ENCODE data around the gene AAK1. TPM values are rescaled to one million over a fixed set of nuclear protein-coding genes. Genes with fewer than 3 reads are reported as not detected.

AAK1 gene
- total and polyA plus RNA-seq, 2 of the 13 experiments (the other 11 are each of a cell fraction or from before 2014, with no cell fraction given), result 9.8 to 10.3 TPM

DNA sequence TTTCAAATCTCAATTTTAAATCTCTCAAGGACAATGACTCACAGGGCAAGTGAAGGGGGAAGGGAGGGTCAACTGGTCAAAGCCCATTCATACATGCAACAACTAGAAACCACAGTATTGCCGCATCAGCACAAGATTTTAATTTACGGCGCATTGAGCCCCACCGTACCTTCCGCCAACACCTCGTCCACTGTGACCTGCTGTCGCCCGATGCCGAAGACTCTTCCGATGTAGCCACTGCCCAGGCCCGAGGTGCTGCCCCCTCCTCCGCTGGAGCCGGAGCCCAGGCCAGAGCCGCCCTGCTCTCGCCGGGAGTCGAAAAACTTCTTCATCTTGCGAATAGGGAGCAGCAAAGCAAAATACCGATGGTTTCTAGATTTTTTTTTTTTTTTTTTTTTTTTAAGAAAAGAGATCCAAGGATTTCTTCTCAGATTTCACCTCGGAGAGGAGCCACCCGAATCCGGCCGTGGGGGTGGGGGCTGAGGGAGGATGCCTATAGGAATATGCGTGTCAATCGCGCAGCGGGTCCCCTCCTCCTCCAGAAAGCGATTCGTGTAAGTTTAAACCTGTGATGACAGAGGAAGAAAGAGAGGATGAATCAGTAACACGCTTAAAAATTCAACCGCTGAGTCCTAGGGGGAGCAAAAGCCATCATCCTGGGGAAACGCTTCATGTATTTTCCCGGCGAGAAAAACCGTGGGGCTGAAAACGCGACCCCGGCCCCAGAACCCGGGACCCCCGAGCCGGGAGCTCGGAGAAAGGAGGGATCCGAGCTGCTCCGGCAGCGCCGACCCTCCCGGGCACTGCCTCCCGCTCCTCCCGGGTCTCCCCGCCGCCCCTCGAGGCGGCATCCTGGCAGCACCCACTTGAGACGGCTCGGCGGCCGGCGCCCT, 584 bp downstream of the AAK1 start (continued):
- peak; percentile 36; the same call in 1 of the 2 replicates for TF ChIP-seq HNF4G (IDR thresholded peaks at IDR 0.05; ENCODE audit: borderline replicate concordance, low read depth, low read length)
- no peak for TF ChIP-seq HNF4G (CRISPR knock-in tag; IDR thresholded peaks at IDR 0.05; ENCODE audit: borderline replicate concordance, low read depth)
- TF ChIP-seq, protein P1, sequence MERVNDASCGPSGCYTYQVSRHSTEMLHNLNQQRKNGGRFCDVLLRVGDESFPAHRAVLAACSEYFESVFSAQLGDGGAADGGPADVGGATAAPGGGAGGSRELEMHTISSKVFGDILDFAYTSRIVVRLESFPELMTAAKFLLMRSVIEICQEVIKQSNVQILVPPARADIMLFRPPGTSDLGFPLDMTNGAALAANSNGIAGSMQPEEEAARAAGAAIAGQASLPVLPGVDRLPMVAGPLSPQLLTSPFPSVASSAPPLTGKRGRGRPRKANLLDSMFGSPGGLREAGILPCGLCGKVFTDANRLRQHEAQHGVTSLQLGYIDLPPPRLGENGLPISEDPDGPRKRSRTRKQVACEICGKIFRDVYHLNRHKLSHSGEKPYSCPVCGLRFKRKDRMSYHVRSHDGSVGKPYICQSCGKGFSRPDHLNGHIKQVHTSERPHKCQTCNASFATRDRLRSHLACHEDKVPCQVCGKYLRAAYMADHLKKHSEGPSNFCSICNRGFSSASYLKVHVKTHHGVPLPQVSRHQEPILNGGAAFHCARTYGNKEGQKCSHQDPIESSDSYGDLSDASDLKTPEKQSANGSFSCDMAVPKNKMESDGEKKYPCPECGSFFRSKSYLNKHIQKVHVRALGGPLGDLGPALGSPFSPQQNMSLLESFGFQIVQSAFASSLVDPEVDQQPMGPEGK (CRISPR knock-in tag; IDR thresholded peaks at IDR 0.05), result peak; percentile 55
- no peak for TF ChIP-seq ZNF713 (CRISPR knock-in tag; IDR thresholded peaks at IDR 0.05)
- TF ChIP-seq ZFP36 (IDR thresholded peaks at IDR 0.05; ENCODE audit: borderline replicate concordance, low read depth, low read length, partially characterized antibody), result no peak
- peak; percentile 45 for TF ChIP-seq HNF4A (CRISPR knock-in tag; IDR thresholded peaks at IDR 0.05)
- TF ChIP-seq ELK4 (CRISPR knock-in tag; IDR thresholded peaks at IDR 0.05; ENCODE audit: borderline replicate concordance), result no peak
- no peak for TF ChIP-seq SMYD3 (CRISPR knock-in tag; IDR thresholded peaks at IDR 0.05)
- TF ChIP-seq CREB3 (CRISPR knock-in tag; IDR thresholded peaks at IDR 0.05), result no peak
- no peak; the same call in 1 of the 2 replicates for TF ChIP-seq ZBTB49 (CRISPR knock-in tag; IDR thresholded peaks at IDR 0.05; ENCODE audit: borderline replicate concordance)
- peak; percentile 17; the same call in 1 of the 2 replicates for TF ChIP-seq PITX1 (CRISPR knock-in tag; IDR thresholded peaks at IDR 0.05)
- TF ChIP-seq KAT7 (CRISPR knock-in tag; IDR thresholded peaks at IDR 0.05; ENCODE audit: borderline replicate concordance), result no peak; the same call in none of the 2 replicates
- no peak for TF ChIP-seq ZNF768 (CRISPR knock-in tag; IDR thresholded peaks at IDR 0.05)
- 0 out of 2 replicates have a peak, but pooled peaks have one; percentile 12 for TF ChIP-seq GABPB1 (CRISPR knock-in tag; IDR thresholded peaks at IDR 0.05)
- no peak for TF ChIP-seq CSRNP2 (CRISPR knock-in tag; conservative IDR thresholded peaks at IDR 0.05; ENCODE audit: low read depth)
- no peak for TF ChIP-seq SOX13 (IDR thresholded peaks at IDR 0.05)
- peak in 1 of 2 experiments; percentile 44; a peak in 1 of 4 replicates for TF ChIP-seq SOX13 (CRISPR knock-in tag; conservative IDR thresholded peaks at IDR 0.05 in 1 of 2, IDR thresholded peaks at IDR 0.05 in 1 of 2)
- no peak; the same call in 1 of the 2 replicates for TF ChIP-seq ATF2 (CRISPR knock-in tag; IDR thresholded peaks at IDR 0.05)
